ENCODE results near the gene ADIG.

GRCh38 chr20:38573413-38573812 lies 7.6 kb upstream of the ADIG start:
- TF ChIP-seq CTCF (IDR thresholded peaks at IDR 0.05) (no peak), POLR2A (IDR thresholded peaks at IDR 0.05) (no peak)

All from suprapubic skin (tissue), 3 donors.